Activated CD8-positive, alpha-beta memory T cell treated with anti-CD3 and anti-CD28 coated beads for 4 hours (primary cell): ENCODE measurements around the gene USH2A.

Experiments used
- DNase-seq, 2 donors: peaks; one replicate each; pipeline ENCODE4 v3.0.0-alpha.2; 2020; ENCODE audit warnings: low read depth in 2 of 2

Gene USH2A

GRCh38 chr1:215600258-215600792 lies 822.9 kb downstream of the USH2A start:
- no peak for DNase-seq

GRCh38 chr1:215599418-215600074 lies 823.7 kb downstream of the USH2A start:
- DNase-seq = no peak

GRCh38 chr1:215597961-215598360 lies 825.3 kb downstream of the USH2A start:
- no peak for DNase-seq

- no peak for DNase-seq
These were observed 828.0 kb downstream of the USH2A start for GRCh38 chr1:215595231-215595630.

- no peak for DNase-seq
These were observed 828.6 kb downstream of the USH2A start for GRCh38 chr1:215594640-215595039.

GRCh38 chr1:215590779-215591491 lies 832.3 kb downstream of the USH2A start:
- DNase-seq = no peak

GRCh38 chr1:215589650-215590435 lies 833.4 kb downstream of the USH2A start:
- no peak for DNase-seq

GRCh38 chr1:215584389-215584788 lies 838.9 kb downstream of the USH2A start:
- no peak for DNase-seq

- no peak for DNase-seq
These were observed 840.0 kb downstream of the USH2A start for GRCh38 chr1:215583185-215583749.

- DNase-seq = no peak
These were observed 841.4 kb downstream of the USH2A start for GRCh38 chr1:215581896-215582295.
